Type B pancreatic cell (in vitro differentiated cells): ENCODE data around the gene MB. TPM values are rescaled to one million over a fixed set of nuclear protein-coding genes. Genes with fewer than 3 reads are reported as not detected.
A peak's percentile ranks its signal among the peaks of the same experiment; 100 is the strongest.

Experiments used
- DNase-seq: peaks from one replicate; pipeline ENCODE4 v3.0.0; 2021; ENCODE audit warnings: mixed read lengths; ENCODE audit not compliant: unreplicated experiment; ENCODE audit errors: extremely low spot score
- H3K27ac Mint-ChIP-seq: 2 replicates; pipeline ENCODE4 v1.8.0; 2021; ENCODE audit warnings: mild to moderate bottlenecking, mixed read lengths
- H3K27me3 Mint-ChIP-seq: 2 replicates; pipeline ENCODE4 v1.8.0; 2021; ENCODE audit warnings: mixed read lengths
- H3K36me3 Mint-ChIP-seq: 2 replicates; pipeline ENCODE4 v1.8.0; 2021; ENCODE audit warnings: mixed read lengths
- H3K4me1 Mint-ChIP-seq: one replicate; pipeline ENCODE4 v1.8.0; 2021; ENCODE audit warnings: mixed read lengths; ENCODE audit not compliant: unreplicated experiment
- H3K4me3 Mint-ChIP-seq: 2 replicates; pipeline ENCODE4 v1.8.0; 2021; ENCODE audit warnings: mild to moderate bottlenecking, mixed read lengths
- H3K9me3 Mint-ChIP-seq: 2 replicates; pipeline ENCODE4 v1.8.0; 2021; ENCODE audit warnings: mixed read lengths
- total RNA-seq: library from RNA; stranded (reverse); gene quantifications from 2 replicates; pipeline ENCODE4 v1.2.1, GENCODE V29; 2021; ENCODE audit warnings: low replicate concordance
- TF ChIP-seq, protein P1 (sequence below): fragments of 200-600 bp; sonication (generic); conservative IDR thresholded peaks from 2 replicates; pipeline ENCODE4 v1.5.0; 2021; ENCODE audit warnings: antibody characterized with exemption, mild to moderate bottlenecking

MB gene
- total RNA-seq, 1 donor from 2014 or later, result 0.48 TPM

DNA sequence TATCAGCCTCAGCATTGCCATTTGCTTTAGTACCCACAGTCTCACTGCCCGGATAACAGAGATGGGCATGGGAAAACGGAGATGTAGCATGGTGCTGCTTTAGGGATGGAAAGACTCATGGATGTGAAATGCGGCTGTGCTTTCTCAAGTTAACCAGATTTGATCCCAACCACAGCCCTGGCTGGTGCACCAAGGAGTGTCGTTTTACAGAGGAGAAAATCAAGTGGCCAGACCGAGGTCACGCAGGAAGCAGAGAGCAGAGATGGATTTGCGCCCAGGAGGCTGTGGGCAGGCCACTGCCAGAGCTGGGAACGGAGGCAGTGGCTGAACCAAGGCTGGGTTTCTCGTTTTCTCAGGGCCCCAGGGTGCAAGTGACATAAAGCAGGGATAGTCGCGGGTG lies 9.0 kb downstream of the MB start:
- no peak overlapping the region for H3K27ac Mint-ChIP-seq
- H3K27me3 Mint-ChIP-seq, result peaks cover 11% of the 10 kb centered on the region
- no peaks in the 10 kb centered on the region for H3K36me3 Mint-ChIP-seq
- H3K4me1 Mint-ChIP-seq, result peaks cover 8% of the 10 kb centered on the region
- TF ChIP-seq, protein P1, sequence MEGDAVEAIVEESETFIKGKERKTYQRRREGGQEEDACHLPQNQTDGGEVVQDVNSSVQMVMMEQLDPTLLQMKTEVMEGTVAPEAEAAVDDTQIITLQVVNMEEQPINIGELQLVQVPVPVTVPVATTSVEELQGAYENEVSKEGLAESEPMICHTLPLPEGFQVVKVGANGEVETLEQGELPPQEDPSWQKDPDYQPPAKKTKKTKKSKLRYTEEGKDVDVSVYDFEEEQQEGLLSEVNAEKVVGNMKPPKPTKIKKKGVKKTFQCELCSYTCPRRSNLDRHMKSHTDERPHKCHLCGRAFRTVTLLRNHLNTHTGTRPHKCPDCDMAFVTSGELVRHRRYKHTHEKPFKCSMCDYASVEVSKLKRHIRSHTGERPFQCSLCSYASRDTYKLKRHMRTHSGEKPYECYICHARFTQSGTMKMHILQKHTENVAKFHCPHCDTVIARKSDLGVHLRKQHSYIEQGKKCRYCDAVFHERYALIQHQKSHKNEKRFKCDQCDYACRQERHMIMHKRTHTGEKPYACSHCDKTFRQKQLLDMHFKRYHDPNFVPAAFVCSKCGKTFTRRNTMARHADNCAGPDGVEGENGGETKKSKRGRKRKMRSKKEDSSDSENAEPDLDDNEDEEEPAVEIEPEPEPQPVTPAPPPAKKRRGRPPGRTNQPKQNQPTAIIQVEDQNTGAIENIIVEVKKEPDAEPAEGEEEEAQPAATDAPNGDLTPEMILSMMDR, result no peak
- no peaks in the 10 kb centered on the region for H3K9me3 Mint-ChIP-seq
- no peak overlapping the region for H3K4me3 Mint-ChIP-seq
- no peak for DNase-seq

DNA sequence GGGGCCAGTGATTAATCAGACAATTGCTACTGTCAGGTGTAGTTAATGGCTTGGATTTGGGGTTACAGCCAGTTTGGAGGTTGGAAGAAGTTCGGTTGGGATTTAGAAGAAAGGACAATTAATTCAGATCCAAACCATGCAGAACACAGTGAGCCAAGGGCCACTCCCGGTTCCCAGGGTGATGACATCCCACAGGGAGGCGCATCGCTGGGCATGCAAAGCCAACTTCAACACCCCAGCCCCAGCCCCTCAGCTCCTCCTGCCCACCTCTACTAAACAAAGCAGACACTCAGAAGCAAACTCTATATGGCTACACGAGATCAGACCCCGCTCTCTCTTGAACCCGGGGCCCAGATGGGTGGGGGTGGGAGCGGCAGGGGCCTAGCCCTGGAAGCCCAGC lies 10.2 kb downstream of the MB start:
- DNase-seq, result no peak
- TF ChIP-seq, protein P1, result no peak
- H3K4me3 Mint-ChIP-seq, result no peak overlapping the region
- no peaks in the 10 kb centered on the region for H3K36me3 Mint-ChIP-seq
- peaks cover 9% of the 10 kb centered on the region for H3K27me3 Mint-ChIP-seq
- H3K4me1 Mint-ChIP-seq, result peaks cover 8% of the 10 kb centered on the region
- no peaks in the 10 kb centered on the region for H3K9me3 Mint-ChIP-seq
- H3K27ac Mint-ChIP-seq, result no peak overlapping the region

DNA sequence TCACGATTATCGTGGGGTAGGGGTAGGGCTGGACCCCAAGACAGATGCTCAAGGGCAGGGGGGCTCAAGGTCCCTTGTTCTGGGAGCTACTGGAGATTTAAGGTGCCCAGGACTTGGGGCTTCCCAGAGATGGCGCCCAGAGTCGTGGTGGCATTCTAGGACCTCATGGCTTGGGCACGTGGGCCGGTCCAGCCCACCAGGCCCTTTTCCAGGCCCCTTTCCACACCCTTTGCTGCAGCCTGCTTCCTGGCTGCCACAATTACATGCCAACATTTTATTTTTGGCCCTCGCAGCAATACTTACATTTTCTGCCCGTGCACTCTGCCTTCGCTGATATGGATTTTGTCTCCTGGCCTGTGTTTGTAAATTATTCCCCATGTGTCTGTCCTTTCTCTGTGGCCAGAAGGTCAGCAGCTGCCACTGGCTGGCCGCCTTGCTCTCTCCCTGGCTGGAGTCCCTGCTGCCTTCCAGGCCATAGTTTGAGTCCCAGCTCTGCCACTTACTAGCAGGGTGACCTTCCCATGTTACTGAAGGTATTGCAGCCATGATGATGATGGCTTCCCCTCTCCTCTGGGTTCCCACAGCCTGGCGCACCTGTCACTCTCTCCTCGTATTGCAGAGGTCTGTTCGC lies 11.2 kb downstream of the MB start:
- no peak for DNase-seq
- Mint-ChIP-seq H3K4me1 (peaks cover 8% of the 10 kb centered on the region), H3K4me3 (no peak overlapping the region), H3K9me3 (no peaks in the 10 kb centered on the region), H3K36me3 (no peaks in the 10 kb centered on the region), H3K27me3 (peaks cover 8% of the 10 kb centered on the region), H3K27ac (no peak overlapping the region)
- TF ChIP-seq, protein P1, result no peak

DNA sequence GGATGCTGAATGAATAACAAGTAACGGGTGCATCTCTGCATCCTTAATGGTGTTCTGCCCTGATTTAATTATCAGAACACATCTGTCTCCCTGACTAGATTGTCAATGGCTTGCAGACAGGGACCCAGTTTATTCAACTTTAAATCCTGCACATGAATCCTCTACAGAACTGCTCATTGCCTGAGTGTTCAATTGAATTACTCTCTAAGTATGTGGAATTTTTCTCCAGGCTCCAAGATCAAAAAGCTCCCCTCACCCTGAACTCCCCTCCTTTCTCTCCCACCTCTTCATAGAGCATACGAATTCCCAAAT lies 11.8 kb downstream of the MB start:
- TF ChIP-seq, protein P1, result no peak
- H3K27ac Mint-ChIP-seq, result peak overlapping the region; percentile 56
- DNase-seq, result no peak
- H3K9me3 Mint-ChIP-seq, result no peaks in the 10 kb centered on the region
- H3K4me3 Mint-ChIP-seq, result no peak overlapping the region
- peaks cover 8% of the 10 kb centered on the region for H3K27me3 Mint-ChIP-seq
- H3K4me1 Mint-ChIP-seq, result peaks cover 8% of the 10 kb centered on the region
- no peaks in the 10 kb centered on the region for H3K36me3 Mint-ChIP-seq

DNA sequence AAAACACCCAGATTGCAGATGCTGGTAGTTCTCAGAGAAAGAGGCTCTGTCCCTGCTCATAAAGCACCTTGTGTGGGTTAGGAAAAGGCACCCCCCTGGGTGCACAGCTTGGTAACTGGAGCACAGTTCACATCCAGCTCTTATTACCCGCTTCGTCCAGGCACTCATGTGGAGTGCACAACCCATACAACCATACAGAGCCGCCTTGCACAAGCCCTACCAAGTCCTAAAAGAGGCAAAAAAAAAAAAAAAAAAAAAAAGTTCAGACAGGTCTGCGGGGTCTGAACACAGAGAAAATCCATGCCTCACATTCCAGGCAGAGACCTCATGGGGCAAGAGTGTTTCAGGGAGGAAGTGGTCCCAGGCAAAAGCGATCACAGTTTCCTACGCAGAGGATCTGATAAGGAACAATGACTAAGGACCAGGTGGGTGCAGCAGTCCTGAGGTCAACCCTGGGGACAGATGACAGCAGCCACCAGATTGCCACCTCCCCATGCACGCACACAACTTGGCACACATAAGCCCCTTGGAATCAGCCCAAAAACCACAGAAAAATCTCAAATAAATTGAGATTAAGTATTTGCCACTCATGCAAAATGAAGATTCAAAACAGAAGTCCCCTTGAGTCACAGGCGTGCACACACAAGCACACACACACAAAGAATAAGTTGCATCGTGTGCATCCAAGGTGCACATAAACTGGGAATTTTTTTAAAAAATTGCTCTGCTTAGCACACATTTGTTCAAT lies 12.3 kb downstream of the MB start:
- Mint-ChIP-seq H3K9me3 (no peaks in the 10 kb centered on the region), H3K4me3 (no peak overlapping the region), H3K27ac (no peak overlapping the region), H3K36me3 (no peaks in the 10 kb centered on the region), H3K27me3 (peaks cover 8% of the 10 kb centered on the region), H3K4me1 (peaks cover 8% of the 10 kb centered on the region)
- DNase-seq, result no peak
- TF ChIP-seq, protein P1, result no peak
